ENCODE measurements around the gene ITPKA. TPM values are rescaled to one million over a fixed set of nuclear protein-coding genes. Genes with fewer than 3 reads are reported as not detected.

Gene ITPKA
- total RNA-seq, 3 donors from 2014 or later: 0.15 TPM; not detected in 2

DNA sequence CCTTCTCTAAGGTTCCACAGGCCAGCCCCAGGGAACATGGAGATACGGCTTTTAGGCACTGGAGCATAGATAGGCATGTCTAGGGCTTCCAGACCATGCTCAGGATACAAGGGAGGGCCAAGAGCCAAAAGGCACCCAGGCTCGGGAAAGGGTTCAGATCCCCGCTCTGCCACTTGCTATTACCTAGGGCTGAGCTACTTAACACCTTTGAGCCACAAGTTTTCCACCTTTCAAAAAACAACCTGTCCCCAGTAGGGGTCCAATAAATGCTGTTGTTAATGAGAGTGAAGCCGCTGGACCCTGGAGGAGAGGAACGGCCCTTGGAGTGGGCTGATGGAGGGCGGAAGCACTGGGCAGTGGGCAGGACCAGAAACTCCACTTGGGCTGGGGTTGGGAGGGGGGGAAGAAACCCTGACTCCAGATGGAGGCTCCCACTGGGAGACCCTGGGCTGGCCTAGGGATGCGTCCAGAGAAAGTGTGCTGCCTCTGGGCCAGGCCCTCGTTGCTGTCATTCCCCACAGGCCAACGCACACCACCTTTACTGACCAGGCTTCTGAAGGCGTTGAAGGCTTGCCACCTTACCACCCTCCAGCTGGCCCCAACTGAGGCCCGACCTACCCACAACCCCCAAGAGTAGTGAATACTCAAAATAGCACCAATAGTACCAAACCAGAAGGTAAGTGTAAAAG is 8.6 kb upstream of the ITPKA start:
- Histone ChIP-seq H3K9me3 (no peaks in the 10 kb centered on the region), H3K36me3 (peaks cover 10% of the 10 kb centered on the region), H3K4me3 (no peak overlapping the region), H3K27me3 (no peaks in the 10 kb centered on the region), H3K4me1 (no peaks in the 10 kb centered on the region), H3K27ac (no peak overlapping the region)
- intact Hi-C loops (cut with DNase I; ENCODE audit: low total_unique reads): no loop called here
- no peak for TF ChIP-seq POLR2A (IDR thresholded peaks at IDR 0.05)
- TF ChIP-seq POLR2AphosphoS5 (IDR thresholded peaks at IDR 0.05): no peak
- TF ChIP-seq, protein P1, sequence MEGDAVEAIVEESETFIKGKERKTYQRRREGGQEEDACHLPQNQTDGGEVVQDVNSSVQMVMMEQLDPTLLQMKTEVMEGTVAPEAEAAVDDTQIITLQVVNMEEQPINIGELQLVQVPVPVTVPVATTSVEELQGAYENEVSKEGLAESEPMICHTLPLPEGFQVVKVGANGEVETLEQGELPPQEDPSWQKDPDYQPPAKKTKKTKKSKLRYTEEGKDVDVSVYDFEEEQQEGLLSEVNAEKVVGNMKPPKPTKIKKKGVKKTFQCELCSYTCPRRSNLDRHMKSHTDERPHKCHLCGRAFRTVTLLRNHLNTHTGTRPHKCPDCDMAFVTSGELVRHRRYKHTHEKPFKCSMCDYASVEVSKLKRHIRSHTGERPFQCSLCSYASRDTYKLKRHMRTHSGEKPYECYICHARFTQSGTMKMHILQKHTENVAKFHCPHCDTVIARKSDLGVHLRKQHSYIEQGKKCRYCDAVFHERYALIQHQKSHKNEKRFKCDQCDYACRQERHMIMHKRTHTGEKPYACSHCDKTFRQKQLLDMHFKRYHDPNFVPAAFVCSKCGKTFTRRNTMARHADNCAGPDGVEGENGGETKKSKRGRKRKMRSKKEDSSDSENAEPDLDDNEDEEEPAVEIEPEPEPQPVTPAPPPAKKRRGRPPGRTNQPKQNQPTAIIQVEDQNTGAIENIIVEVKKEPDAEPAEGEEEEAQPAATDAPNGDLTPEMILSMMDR (IDR thresholded peaks at IDR 0.05): no peak
- no peak for DNase-seq (ENCODE audit: low spot score in 2 of 2)

- H3K27me3 ChIP-seq: peaks cover 0 to 5% of the 10 kb centered on the region in 2 donors
- no peaks in the 10 kb centered on the region for H3K9me3 ChIP-seq
- no peak overlapping the region for H3K27ac ChIP-seq
- TF ChIP-seq, protein P1 (IDR thresholded peaks at IDR 0.05): no peak
- no peak for TF ChIP-seq POLR2A (IDR thresholded peaks at IDR 0.05)
- no peak for TF ChIP-seq POLR2AphosphoS5 (IDR thresholded peaks at IDR 0.05)
- H3K36me3 ChIP-seq: peaks cover 10% of the 10 kb centered on the region
- no peak overlapping the region for H3K4me3 ChIP-seq
- H3K4me1 ChIP-seq: no peaks in the 10 kb centered on the region
- intact Hi-C loops (cut with DNase I; ENCODE audit: low total_unique reads): no loop called here
- no peak for DNase-seq (ENCODE audit: low spot score in 2 of 2)
These were observed 7.4 kb upstream of the ITPKA start for GRCh38 chr15:41486286-41486685.

GRCh38 chr15:41487381-41487780 is 6.3 kb upstream of the ITPKA start:
- intact Hi-C loops (cut with DNase I; ENCODE audit: low total_unique reads): no loop called here
- H3K4me3 ChIP-seq: no peak overlapping the region
- H3K36me3 ChIP-seq: peaks cover 6% of the 10 kb centered on the region
- TF ChIP-seq, protein P1 (IDR thresholded peaks at IDR 0.05): no peak
- TF ChIP-seq POLR2A (IDR thresholded peaks at IDR 0.05) (no peak), POLR2AphosphoS5 (IDR thresholded peaks at IDR 0.05) (no peak)
- no peak overlapping the region for H3K27ac ChIP-seq
- DNase-seq (ENCODE audit: low spot score in 2 of 2): no peak
- H3K4me1 ChIP-seq: peaks cover under 1 to 2% of the 10 kb centered on the region in 2 donors
- peaks cover 0 to 10% of the 10 kb centered on the region in 2 donors for H3K27me3 ChIP-seq
- H3K9me3 ChIP-seq: no peaks in the 10 kb centered on the region

DNA sequence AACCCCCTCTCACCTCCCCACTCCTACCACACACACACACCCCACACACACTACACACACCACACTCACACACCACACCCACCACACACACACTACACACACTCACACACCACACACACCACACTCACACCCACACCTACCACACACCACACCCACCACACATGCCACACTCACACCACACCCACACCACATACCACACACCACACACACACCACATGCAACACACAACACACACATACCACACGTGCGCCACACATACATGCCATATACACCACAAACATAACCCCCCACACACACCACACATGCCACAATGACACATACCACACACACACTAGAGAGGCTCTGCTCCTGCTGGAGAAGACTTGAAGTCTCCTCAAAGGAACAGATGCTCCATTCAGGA is 5.9 kb upstream of the ITPKA start:
- DNase-seq (ENCODE audit: low spot score in 2 of 2): no peak
- peaks cover 0 to 10% of the 10 kb centered on the region in 2 donors for H3K27me3 ChIP-seq
- peaks cover 2% of the 10 kb centered on the region for H3K36me3 ChIP-seq
- TF ChIP-seq POLR2AphosphoS5 (IDR thresholded peaks at IDR 0.05): no peak
- TF ChIP-seq POLR2A (IDR thresholded peaks at IDR 0.05): no peak
- TF ChIP-seq, protein P1 (IDR thresholded peaks at IDR 0.05): no peak
- no peak overlapping the region for H3K27ac ChIP-seq
- no peaks in the 10 kb centered on the region for H3K9me3 ChIP-seq
- no peak overlapping the region for H3K4me3 ChIP-seq
- peaks cover 5 to 6% of the 10 kb centered on the region in 2 donors for H3K4me1 ChIP-seq
- intact Hi-C loops (cut with DNase I; ENCODE audit: low total_unique reads): no loop called here

DNA sequence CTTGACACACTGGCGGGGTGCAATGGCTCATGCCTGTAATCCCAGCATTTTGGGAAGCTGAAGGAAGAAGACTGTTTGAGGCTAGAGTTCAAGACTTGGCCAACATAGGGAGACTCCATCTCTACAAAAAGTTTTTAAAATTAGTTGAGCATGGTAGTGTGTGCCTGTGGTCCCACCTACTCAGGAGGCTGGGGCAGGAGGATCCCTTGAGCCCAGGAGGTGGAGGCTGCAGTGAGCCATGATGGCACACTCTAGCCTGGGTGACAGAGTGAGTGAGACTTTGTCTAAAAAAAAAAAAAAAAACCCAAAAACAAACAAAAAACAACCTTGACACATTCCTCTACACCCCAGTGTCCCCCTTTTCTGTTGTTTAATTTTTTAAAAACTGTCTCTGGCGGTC is 4.0 kb upstream of the ITPKA start:
- no peak for DNase-seq (ENCODE audit: low spot score in 2 of 2)
- Histone ChIP-seq H3K27me3 (peaks cover 5 to 16% of the 10 kb centered on the region in 2 donors), H3K9me3 (no peaks in the 10 kb centered on the region), H3K4me3 (no peak overlapping the region), H3K36me3 (no peaks in the 10 kb centered on the region), H3K27ac (no peak overlapping the region), H3K4me1 (peaks cover 9 to 11% of the 10 kb centered on the region in 2 donors)
- TF ChIP-seq, protein P1 (IDR thresholded peaks at IDR 0.05): no peak
- TF ChIP-seq POLR2A (IDR thresholded peaks at IDR 0.05) (no peak), POLR2AphosphoS5 (IDR thresholded peaks at IDR 0.05) (no peak)
- intact Hi-C loops (cut with DNase I; ENCODE audit: low total_unique reads): no loop called here

Data from breast epithelium (tissue), 4 donors.